HepG2 (cell line): Measurements from ENCODE around the gene DGKG. TPM values are rescaled to one million over a fixed set of nuclear protein-coding genes. Genes with fewer than 3 reads are reported as not detected.

Experiments used
- ATAC-seq: fragments of 200-7000 bp; cut with Tn5 transposase; 3 replicates; pipeline ENCODE4 v1.9.1; 2020; ENCODE audit warnings: mild to moderate bottlenecking, moderate library complexity
- BruUV-seq: library from RNA; stranded (reverse); fragments of 400-500 nt; replicated peaks from 2 replicates; lab custom pipeline; 2021; lab: Mats Ljungman, UMichigan
- CTCF ChIA-PET: fragments of 300-600 bp; formaldehyde crosslinking; extraction: SDS; loops from one replicate; lab custom pipeline; 2021; ENCODE audit warnings: low total read pairs, inconsistent platforms, low intra/inter-chr PET ratio; lab: Yijun Ruan, JAX
- POLR2A ChIA-PET: fragments of 350-600 bp; sonication (Branson Sonifier 250); formaldehyde crosslinking; loops from one replicate; lab custom pipeline; 2020; ENCODE audit warnings: antibody characterized with exemption, inconsistent platforms; lab: Yijun Ruan, JAX
- DNase-seq: peaks from one replicate; pipeline ENCODE4 v3.0.0-alpha.2; 2015; ENCODE audit warnings: low spot score
- FAIRE-seq: peaks from 3 replicates; lab custom pipeline; 2011; peaks lifted over from hg19 to GRCh38; lab: Jason Lieb, UNC
- H2AFZ ChIP-seq: one replicate; pipeline ENCODE4 v1.6.1; 2011; ENCODE audit warnings: low read length, inconsistent platforms
- H3K27ac ChIP-seq: fragments of 300-600 bp; 3 replicates; pipeline ENCODE4 v1.8.0; 2011; ENCODE audit warnings: mixed run types, mild to moderate bottlenecking, mixed read lengths, low read length, inconsistent platforms; ENCODE audit not compliant: insufficient read depth; ENCODE audit errors: extremely low read length
- H3K27me3 ChIP-seq, 2 experiments: fragments of 200-600 bp in 1 of 2; 2 replicates in 1 of 2; 3 replicates in 1 of 2; pipeline versions ENCODE4 v1.6.0 to v1.8.0; 2011; ENCODE audit warnings: low read length in 2 of 2, mild to moderate bottlenecking in 2 of 2, moderate library complexity in 2 of 2, inconsistent platforms in 1 of 2; ENCODE audit not compliant: insufficient read depth in 2 of 2, control insufficient read depth in 1 of 2
- H3K36me3 ChIP-seq, 2 experiments: fragments of 200-600 bp in 1 of 2; replicated peaks in 1 of 2; 2 replicates in 1 of 2; 3 replicates in 1 of 2; pipeline versions ENCODE4 v1.5.1 to v1.8.0; 2011; ENCODE audit warnings: low read length in 2 of 2, inconsistent platforms in 1 of 2; ENCODE audit not compliant: insufficient read depth in 2 of 2, control insufficient read depth in 1 of 2
- H3K4me1 ChIP-seq: 2 replicates; pipeline ENCODE4 v1.5.1; 2012; ENCODE audit warnings: low read length, inconsistent platforms; ENCODE audit not compliant: insufficient read depth
- H3K4me2 ChIP-seq: 2 replicates; pipeline ENCODE4 v1.6.0; 2011; ENCODE audit warnings: low read depth, low read length, inconsistent platforms
- H3K4me3 ChIP-seq, 3 experiments: fragments of 200-600 bp in 1 of 3; sonication (generic), shearing (Covaris generic) in 1 of 3; replicated peaks in 1 of 3; 2 replicates each; pipeline ENCODE4 v1.5.1; 2011 to 2016; ENCODE audit warnings: low read length in 3 of 3, inconsistent platforms in 2 of 3, low read depth in 2 of 3, mild to moderate bottlenecking in 2 of 3, control low read depth in 1 of 3, mixed read lengths in 1 of 3; ENCODE audit not compliant: insufficient read depth in 1 of 3
- H3K79me2 ChIP-seq: one replicate; pipeline ENCODE4 v1.6.1; 2011; ENCODE audit warnings: low read length, inconsistent platforms; ENCODE audit not compliant: insufficient read depth
- H3K9ac ChIP-seq: 2 replicates; pipeline ENCODE4 v1.6.0; 2011; ENCODE audit warnings: mild to moderate bottlenecking, low read depth, low read length, inconsistent platforms; ENCODE audit not compliant: insufficient read depth
- H3K9me3 ChIP-seq: 2 replicates; pipeline ENCODE4 v1.5.1; 2012; ENCODE audit warnings: mild to moderate bottlenecking, low read length
- H4K20me1 ChIP-seq: 2 replicates; pipeline ENCODE4 v1.6.0; 2011; ENCODE audit warnings: inconsistent platforms, mild to moderate bottlenecking, low read length, moderate library complexity; ENCODE audit not compliant: insufficient read depth
- AGO2 ChIP-seq: fragments of 200-400 bp; formaldehyde crosslinking; optimal IDR thresholded peaks from 2 replicates; pipeline ENCODE3; 2017; ENCODE audit warnings: mild to moderate bottlenecking, low read depth, low read length, moderate library complexity
- ARID3A ChIP-seq: IDR thresholded peaks from 2 replicates; pipeline ENCODE4 v1.6.1; 2012; ENCODE audit warnings: low read depth, low read length, improper control_type of control experiment
- ASH2L ChIP-seq: fragments of 300-600, 200-600 bp; sonication (generic); IDR thresholded peaks from 2 replicates; pipeline ENCODE4 v1.7.0; 2017; ENCODE audit warnings: low read depth, mild to moderate bottlenecking, moderate library complexity, mixed read lengths, low read length; ENCODE audit not compliant: insufficient read length
- BRF2 ChIP-seq: sonication (generic); formaldehyde crosslinking; IDR thresholded peaks from 2 replicates; pipeline ENCODE4 v1.8.1; 2022; ENCODE audit warnings: mild to moderate bottlenecking, missing genetic modification reagents
- MAFG ChIP-seq: sonication (generic); formaldehyde crosslinking; IDR thresholded peaks from 2 replicates; pipeline ENCODE4 v1.5.1; 2020; ENCODE audit warnings: mild to moderate bottlenecking, missing genetic modification reagents
- SMC3 ChIP-seq: IDR thresholded peaks from 2 replicates; pipeline ENCODE4 v1.6.1; 2011; ENCODE audit warnings: low read length, improper control_type of control experiment
- SP1 ChIP-seq, 2 experiments: fragments of 450-650 bp in 1 of 2; sonication (generic) in 1 of 2; formaldehyde crosslinking in 1 of 2; IDR thresholded peaks; 2 replicates each; pipeline versions ENCODE4 v1.4.0 to v1.6.1; 2016 to 2020; ENCODE audit warnings: missing genetic modification reagents in 1 of 2
- SRY ChIP-seq: sonication (generic); formaldehyde crosslinking; IDR thresholded peaks from 2 replicates; pipeline ENCODE4 v1.8.0; 2022; ENCODE audit warnings: mild to moderate bottlenecking, missing genetic modification reagents
- ZBTB44 ChIP-seq: sonication (generic); formaldehyde crosslinking; IDR thresholded peaks from 2 replicates; pipeline ENCODE4 v1.4.0; 2020; ENCODE audit warnings: missing genetic modification reagents
- ZKSCAN8 ChIP-seq: IDR thresholded peaks from 2 replicates; pipeline ENCODE4 v1.6.1; 2016; ENCODE audit warnings: borderline replicate concordance, missing genetic modification reagents, missing compliant biosample characterization
- ZMYM2 ChIP-seq: sonication (generic); formaldehyde crosslinking; IDR thresholded peaks from 2 replicates; pipeline ENCODE4 v1.8.0; 2022; ENCODE audit warnings: mild to moderate bottlenecking, missing genetic modification reagents
- ZNF20 ChIP-seq: sonication (generic); formaldehyde crosslinking; IDR thresholded peaks from 2 replicates; pipeline ENCODE4 v1.4.0; 2020; ENCODE audit warnings: mild to moderate bottlenecking, moderate library complexity, missing genetic modification reagents
- ZNF251 ChIP-seq: sonication (generic); formaldehyde crosslinking; IDR thresholded peaks from 2 replicates; pipeline ENCODE4 v1.9.0; 2021; ENCODE audit warnings: mild to moderate bottlenecking, missing genetic modification reagents
- ZNF572 ChIP-seq: sonication (generic); formaldehyde crosslinking; IDR thresholded peaks from 2 replicates; pipeline ENCODE4 v1.5.1; 2020; ENCODE audit warnings: mild to moderate bottlenecking, missing genetic modification reagents
- ZNF747 ChIP-seq: sonication (generic); formaldehyde crosslinking; IDR thresholded peaks from 2 replicates; pipeline ENCODE4 v1.8.1; 2023; ENCODE audit warnings: missing genetic modification reagents, mild to moderate bottlenecking, borderline replicate concordance
- WGBS: methylation state at CpG from one replicate; pipeline ENCODE4 v1.1.6; 2017; ENCODE audit warnings: low lambda C conversion rate; 5-methylcytosine and 5-hydroxymethylcytosine counted together
- in situ Hi-C: cut with HindIII; loops from 2 replicates; pipeline ENCODE4 v1.10.0; 2017; ENCODE audit warnings: low pct_unique_long_range_greater_than_20kb; ENCODE audit not compliant: extremely low pct_ligation_motif_present
- intact Hi-C: fragments of 100-400 bp; cut with micrococcal nuclease; formaldehyde crosslinking; loops from one replicate; pipeline ENCODE4 v1.10.0; 2022; ENCODE audit not compliant: unreplicated experiment
- polyA plus RNA-seq, 8 experiments: library from polyadenylated mRNA; depleted of rRNA in 3 of 8; stranded (reverse) in 7 of 8; unstranded in 1 of 8; fragments of >200 nt; fragmentation: Illumina TruSeq in 4 of 8; extraction: Trizol in 4 of 8; gene quantifications; 2 replicates each; pipeline versions ENCODE4 v1.2.1 to v1.2.3, GENCODE V29; 2011 to 2016; ENCODE audit warnings: low read depth in 4 of 8, missing spikeins in 1 of 8, mixed read lengths in 1 of 8; ENCODE audit not compliant: insufficient read depth in 1 of 8
- total RNA-seq, 5 experiments: library from RNA; depleted of rRNA; stranded (reverse); fragments of >200 nt; fragmentation: Illumina TruSeq; extraction: Trizol; gene quantifications; 2 replicates each; pipeline ENCODE4 v1.2.3, GENCODE V29; 2016; ENCODE audit warnings: low read depth in 1 of 5
- TF ChIP-seq, protein P1 (sequence below), 2 experiments: sonication (generic) in 1 of 2; formaldehyde crosslinking in 1 of 2; IDR thresholded peaks; 2 replicates each; pipeline versions ENCODE4 v1.4.0 to v1.6.1; 2016 to 2020; ENCODE audit warnings: borderline replicate concordance in 1 of 2, low read depth in 1 of 2, mild to moderate bottlenecking in 1 of 2, missing genetic modification reagents in 1 of 2

DGKG gene
- total and polyA plus RNA-seq, 2 of the 13 experiments (the other 11 are each of a cell fraction or from before 2014, with no cell fraction given): 3.8 to 6.2 TPM

- intact Hi-C loops (no loop called here), in situ Hi-C loops (no loop called here)
- 96% methylated on average over 5 of the region's 6 CpGs for WGBS
- H3K27ac ChIP-seq: no peak overlapping the region
- no peaks in the 10 kb centered on the region for H3K4me1 ChIP-seq
- no peak overlapping the region for H3K4me3 ChIP-seq
- ChIA-PET POLR2A (no interaction called here), CTCF (no interaction called here)
- FAIRE-seq (no peak), ATAC-seq (no peak), DNase-seq (no peak)
- no TSS peak for BruUV-seq
- no peaks in the 10 kb centered on the region for H3K79me2 ChIP-seq
- no peak overlapping the region for H3K4me2 ChIP-seq
- H3K9me3 ChIP-seq: no peaks in the 10 kb centered on the region
- H2AFZ ChIP-seq: no peak overlapping the region
- no peak overlapping the region for H3K9ac ChIP-seq
- H3K27me3 ChIP-seq: no peaks in the 10 kb centered on the region
- no peaks in the 10 kb centered on the region for H4K20me1 ChIP-seq
- H3K36me3 ChIP-seq: peaks cover 1 to 17% of the 10 kb centered on the region in 2 experiments; a peak in 3 of 5 replicates
- TF ChIP-seq MAFG (CRISPR knock-in tag): no peak
- TF ChIP-seq ZKSCAN8 (CRISPR knock-in tag): no peak
- TF ChIP-seq ZNF20: no peak
- no peak for TF ChIP-seq ZNF747 (CRISPR knock-in tag)
- no peak for TF ChIP-seq ZBTB44 (CRISPR knock-in tag)
- TF ChIP-seq ZNF251: no peak
- TF ChIP-seq, protein P1, sequence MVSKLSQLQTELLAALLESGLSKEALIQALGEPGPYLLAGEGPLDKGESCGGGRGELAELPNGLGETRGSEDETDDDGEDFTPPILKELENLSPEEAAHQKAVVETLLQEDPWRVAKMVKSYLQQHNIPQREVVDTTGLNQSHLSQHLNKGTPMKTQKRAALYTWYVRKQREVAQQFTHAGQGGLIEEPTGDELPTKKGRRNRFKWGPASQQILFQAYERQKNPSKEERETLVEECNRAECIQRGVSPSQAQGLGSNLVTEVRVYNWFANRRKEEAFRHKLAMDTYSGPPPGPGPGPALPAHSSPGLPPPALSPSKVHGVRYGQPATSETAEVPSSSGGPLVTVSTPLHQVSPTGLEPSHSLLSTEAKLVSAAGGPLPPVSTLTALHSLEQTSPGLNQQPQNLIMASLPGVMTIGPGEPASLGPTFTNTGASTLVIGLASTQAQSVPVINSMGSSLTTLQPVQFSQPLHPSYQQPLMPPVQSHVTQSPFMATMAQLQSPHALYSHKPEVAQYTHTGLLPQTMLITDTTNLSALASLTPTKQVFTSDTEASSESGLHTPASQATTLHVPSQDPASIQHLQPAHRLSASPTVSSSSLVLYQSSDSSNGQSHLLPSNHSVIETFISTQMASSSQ (IDR thresholded peaks at IDR 0.05; ENCODE audit: low read depth): no peak
- TF ChIP-seq, protein P1 (CRISPR knock-in tag; IDR thresholded peaks at IDR 0.05; ENCODE audit: borderline replicate concordance): no peak
- TF ChIP-seq SMC3: no peak
- no peak for TF ChIP-seq BRF2 (CRISPR knock-in tag)
- no peak for TF ChIP-seq AGO2
- TF ChIP-seq ARID3A: no peak
- no peak for TF ChIP-seq ASH2L
- TF ChIP-seq SP1 (IDR thresholded peaks at IDR 0.05): no peak
- TF ChIP-seq SP1 (CRISPR knock-in tag; IDR thresholded peaks at IDR 0.05): no peak
- TF ChIP-seq ZMYM2 (CRISPR knock-in tag): no peak
- no peak for TF ChIP-seq SRY (CRISPR knock-in tag)
- no peak for TF ChIP-seq ZNF572
Observed at GRCh38 chr3:186162221-186162620, 199.8 kb downstream of the DGKG start.
